ENCODE measurements around the gene OBP2B.

DNA sequence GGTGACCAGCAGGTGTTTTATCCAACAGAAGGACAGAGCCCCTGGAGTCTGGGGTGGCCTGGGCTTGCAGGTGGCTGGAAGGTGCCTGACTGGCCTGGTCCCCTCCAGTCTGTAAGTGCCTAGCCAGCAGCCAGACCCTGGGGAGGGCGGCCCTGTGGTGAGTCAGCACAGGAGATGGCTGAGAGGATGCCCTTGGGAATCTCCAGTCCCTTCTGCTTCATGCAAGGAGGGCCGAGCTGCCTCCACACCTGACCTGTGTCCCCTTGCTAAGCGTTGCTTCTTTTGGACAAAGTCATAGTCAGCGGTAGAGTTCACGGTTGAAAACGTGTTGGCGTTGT is 20.2 kb downstream of the OBP2B start:
- TF ChIP-seq, protein P1, sequence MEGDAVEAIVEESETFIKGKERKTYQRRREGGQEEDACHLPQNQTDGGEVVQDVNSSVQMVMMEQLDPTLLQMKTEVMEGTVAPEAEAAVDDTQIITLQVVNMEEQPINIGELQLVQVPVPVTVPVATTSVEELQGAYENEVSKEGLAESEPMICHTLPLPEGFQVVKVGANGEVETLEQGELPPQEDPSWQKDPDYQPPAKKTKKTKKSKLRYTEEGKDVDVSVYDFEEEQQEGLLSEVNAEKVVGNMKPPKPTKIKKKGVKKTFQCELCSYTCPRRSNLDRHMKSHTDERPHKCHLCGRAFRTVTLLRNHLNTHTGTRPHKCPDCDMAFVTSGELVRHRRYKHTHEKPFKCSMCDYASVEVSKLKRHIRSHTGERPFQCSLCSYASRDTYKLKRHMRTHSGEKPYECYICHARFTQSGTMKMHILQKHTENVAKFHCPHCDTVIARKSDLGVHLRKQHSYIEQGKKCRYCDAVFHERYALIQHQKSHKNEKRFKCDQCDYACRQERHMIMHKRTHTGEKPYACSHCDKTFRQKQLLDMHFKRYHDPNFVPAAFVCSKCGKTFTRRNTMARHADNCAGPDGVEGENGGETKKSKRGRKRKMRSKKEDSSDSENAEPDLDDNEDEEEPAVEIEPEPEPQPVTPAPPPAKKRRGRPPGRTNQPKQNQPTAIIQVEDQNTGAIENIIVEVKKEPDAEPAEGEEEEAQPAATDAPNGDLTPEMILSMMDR (IDR thresholded peaks at IDR 0.05; ENCODE audit: insufficient read depth, low read length, poor library complexity, severe bottlenecking), result no peak
- TF ChIP-seq EZH2phosphoT487 (conservative IDR thresholded peaks at IDR 0.05; ENCODE audit: low read length), result no peak
